ENCODE results near the gene HSD3B1.

- TF ChIP-seq CTCF (IDR thresholded peaks at IDR 0.05) (peak in 1 of 3 donors; percentile 15), POLR2A (IDR thresholded peaks at IDR 0.05) (no peak), EP300 (IDR thresholded peaks at IDR 0.05) (no peak)
Measured at GRCh38 chr1:119475866-119476439, 31.1 kb upstream of the HSD3B1 start.
